Suppressor macrophage treated with lipopolysaccharide for 4 hours (primary cell): Measurements from ENCODE around the gene GAGE13.
"Not testable (repeated sequence)": the region's sequence is repeated elsewhere in the genome, so short reads cannot be mapped to it uniquely, and the experiment has no call there.

Experiments
- DNase-seq: peaks from one replicate; pipeline ENCODE4 v3.0.0-alpha.2; 2020

Gene GAGE13

DNA sequence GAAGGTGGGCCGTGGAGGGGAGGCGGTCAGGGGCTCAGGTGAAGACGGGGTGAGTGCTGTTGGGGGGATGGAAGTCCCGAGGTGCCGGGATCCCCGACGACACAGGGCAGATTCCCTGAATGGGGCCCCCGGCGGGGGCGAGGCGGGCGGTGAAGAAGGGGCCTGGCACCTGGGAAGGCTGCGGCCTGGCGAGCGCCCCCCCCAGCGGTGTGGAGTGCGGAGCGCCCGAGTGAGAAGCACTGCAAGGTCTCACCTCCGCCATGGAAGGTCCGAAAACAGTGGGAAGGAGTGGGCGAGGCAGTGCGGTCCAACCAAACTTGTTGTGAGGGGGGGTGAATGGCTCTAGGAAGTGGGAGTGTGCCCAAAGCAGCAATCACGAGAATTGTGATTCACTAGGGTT, 10.1 kb downstream of the GAGE13 start:
- DNase-seq = not testable (repeated sequence)

DNA sequence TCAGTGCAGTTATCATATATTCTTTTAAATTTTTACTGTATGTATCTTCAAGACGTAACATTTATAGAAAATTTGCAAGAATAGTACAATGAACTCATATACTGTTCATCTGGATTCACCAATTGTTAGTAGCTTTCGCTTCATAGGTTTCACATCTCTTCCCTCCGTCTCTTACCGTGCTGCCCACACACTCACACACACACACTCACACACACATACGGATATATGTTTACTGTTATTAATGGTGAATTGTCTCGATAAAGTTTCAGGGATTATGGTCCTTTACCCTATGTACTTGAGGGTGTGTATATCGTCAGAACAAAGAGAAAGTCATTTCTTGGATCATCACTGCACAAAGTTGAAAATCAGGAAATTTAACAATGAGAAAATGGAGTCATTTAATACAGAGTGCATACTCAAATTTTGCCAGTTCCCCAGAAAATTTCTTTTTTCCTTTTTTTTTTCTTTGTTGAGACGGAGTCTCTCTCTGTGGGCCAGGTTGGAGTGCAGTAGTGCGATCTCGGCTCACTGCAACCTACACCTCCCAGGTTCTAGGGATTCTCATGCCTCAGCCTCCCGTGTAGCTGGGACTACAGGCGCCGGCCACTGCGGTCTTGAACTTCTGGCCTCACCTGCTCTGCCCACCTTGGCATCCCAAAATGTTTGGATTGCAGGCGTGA, 13.3 kb downstream of the GAGE13 start:
- DNase-seq = not testable (repeated sequence)

DNA sequence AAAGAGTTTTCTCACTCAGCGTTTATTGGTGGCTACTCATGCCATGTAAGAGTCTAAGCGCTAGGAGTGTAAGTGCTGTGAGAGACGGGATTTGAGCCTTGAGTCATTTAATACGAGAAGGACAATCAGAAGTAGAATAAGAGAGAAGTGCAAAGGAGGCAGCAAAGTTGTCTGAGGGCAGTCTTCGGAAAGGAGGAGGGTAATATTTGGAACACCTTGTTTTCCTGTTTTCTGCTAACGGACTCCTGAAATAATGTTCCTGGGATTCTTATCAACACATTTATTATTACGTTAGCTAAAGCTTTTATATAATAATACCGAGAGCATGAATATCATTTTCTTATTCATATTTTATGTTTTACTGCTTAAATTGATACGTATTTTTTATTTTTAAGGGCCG, 14.0 kb downstream of the GAGE13 start:
- not testable (repeated sequence) for DNase-seq

DNA sequence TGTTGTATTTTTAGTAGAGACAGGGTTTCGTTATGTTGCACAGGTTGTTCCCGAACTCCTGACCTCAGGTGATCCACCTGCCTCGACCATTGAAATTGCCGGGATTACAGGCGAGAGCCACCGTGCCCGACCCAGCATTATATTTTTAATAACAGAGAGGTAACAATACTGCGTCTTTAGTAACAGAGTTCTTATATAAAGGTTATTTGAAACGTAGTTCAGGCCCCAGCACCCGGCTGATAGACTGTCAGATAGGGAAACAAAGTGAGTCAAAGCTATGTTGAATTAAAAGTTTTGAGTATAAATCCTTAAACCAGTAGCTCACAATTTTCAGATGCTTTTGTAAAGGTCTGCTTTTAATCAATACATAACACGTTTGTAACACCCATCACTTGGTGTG, 14.8 kb downstream of the GAGE13 start:
- DNase-seq = not testable (repeated sequence)
